ENCODE measurements around the gene PLEKHG3.

DNA sequence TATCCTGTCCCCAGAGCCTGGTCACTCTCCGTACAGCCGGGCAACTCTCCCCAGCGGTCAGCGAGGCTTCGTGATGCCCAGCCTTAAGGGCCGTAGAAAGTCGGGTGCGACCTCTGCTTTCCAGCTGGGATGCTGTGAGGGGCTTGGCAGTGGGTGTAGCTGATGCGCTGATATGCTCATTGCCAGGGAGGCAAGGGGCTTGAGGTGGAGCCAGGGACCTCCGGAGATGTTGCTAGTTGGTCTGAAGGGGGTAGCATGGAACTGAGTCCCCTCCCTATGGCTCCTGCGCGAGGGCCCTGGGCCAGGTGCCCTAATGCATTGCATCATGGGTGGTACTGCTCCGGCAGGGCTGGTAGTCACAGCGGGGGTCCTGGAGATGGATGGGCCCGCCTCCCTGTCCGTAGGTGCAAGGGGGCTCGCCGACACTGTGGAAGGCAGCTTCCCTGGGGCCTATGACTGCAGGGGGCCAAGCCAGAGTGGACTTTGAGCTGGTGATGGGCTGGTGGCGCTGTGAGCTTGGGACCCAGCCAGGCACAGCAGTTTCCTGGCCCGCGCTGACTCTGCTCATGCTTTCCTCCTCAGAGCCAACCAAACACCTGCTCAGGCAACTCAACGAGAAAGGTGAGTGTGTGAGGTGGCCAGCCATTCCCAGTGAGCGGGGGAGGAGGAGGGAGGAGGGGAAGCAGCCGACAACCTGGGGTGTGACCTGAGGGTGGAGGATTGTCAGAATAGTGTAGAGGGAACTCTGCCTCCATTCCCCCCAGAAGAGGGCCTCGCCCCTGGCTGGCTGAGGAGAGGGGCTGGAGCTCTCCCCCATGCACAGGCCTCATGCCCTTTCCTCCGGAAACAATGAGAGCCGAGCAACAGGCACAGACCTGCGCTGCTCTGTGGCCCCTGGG, 32.3 kb downstream of the PLEKHG3 start:
- TF ChIP-seq, protein P1, sequence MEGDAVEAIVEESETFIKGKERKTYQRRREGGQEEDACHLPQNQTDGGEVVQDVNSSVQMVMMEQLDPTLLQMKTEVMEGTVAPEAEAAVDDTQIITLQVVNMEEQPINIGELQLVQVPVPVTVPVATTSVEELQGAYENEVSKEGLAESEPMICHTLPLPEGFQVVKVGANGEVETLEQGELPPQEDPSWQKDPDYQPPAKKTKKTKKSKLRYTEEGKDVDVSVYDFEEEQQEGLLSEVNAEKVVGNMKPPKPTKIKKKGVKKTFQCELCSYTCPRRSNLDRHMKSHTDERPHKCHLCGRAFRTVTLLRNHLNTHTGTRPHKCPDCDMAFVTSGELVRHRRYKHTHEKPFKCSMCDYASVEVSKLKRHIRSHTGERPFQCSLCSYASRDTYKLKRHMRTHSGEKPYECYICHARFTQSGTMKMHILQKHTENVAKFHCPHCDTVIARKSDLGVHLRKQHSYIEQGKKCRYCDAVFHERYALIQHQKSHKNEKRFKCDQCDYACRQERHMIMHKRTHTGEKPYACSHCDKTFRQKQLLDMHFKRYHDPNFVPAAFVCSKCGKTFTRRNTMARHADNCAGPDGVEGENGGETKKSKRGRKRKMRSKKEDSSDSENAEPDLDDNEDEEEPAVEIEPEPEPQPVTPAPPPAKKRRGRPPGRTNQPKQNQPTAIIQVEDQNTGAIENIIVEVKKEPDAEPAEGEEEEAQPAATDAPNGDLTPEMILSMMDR (IDR thresholded peaks at IDR 0.05; ENCODE audit: low read depth, low read length, poor library complexity, severe bottlenecking) = no peak
- no peak for TF ChIP-seq EZH2phosphoT487 (IDR thresholded peaks at IDR 0.05; ENCODE audit: borderline replicate concordance, low read length)
